Neural cell (in vitro differentiated cells): ENCODE data around the gene TTC9. TPM values are rescaled to one million over a fixed set of nuclear protein-coding genes. Genes with fewer than 3 reads are reported as not detected.

Experiments
- H2AFZ ChIP-seq: fragments of 200-600, 300-800 bp; sonication (generic), shearing (Covaris generic); 2 replicates; pipeline ENCODE4 v1.6.0; 2014; ENCODE audit warnings: low read depth, mild to moderate bottlenecking, antibody characterized with exemption, low read length, moderate library complexity
- H3F3A ChIP-seq: fragments of 200-600 bp; shearing (Covaris generic); 2 replicates; pipeline ENCODE4 v1.6.1; 2016; ENCODE audit warnings: mild to moderate bottlenecking, moderate library complexity, mixed read lengths, antibody characterized with exemption, low read length; ENCODE audit not compliant: insufficient read depth, poor library complexity, severe bottlenecking
- H3K27ac ChIP-seq: fragments of 200-600, 300-800 bp; sonication (generic), shearing (Covaris generic); 2 replicates; pipeline ENCODE4 v1.5.1; 2014; ENCODE audit warnings: mild to moderate bottlenecking, low read length, moderate library complexity
- H3K27me3 ChIP-seq: fragments of 300-800, 200-600 bp; sonication (generic), shearing (Covaris generic); 2 replicates; pipeline ENCODE4 v1.6.0; 2014; ENCODE audit warnings: mild to moderate bottlenecking, low read depth, low read length, moderate library complexity; ENCODE audit not compliant: insufficient read depth
- H3K36me3 ChIP-seq: fragments of 300-800, 200-600 bp; sonication (generic), shearing (Covaris generic); 2 replicates; pipeline ENCODE4 v1.5.1; 2014; ENCODE audit warnings: mild to moderate bottlenecking, antibody characterized with exemption, low read length, moderate library complexity; ENCODE audit not compliant: insufficient read depth
- H3K4me2 ChIP-seq: fragments of 300-800, 200-600 bp; sonication (generic), shearing (Covaris generic); 2 replicates; pipeline ENCODE4 v1.6.0; 2014; ENCODE audit warnings: mild to moderate bottlenecking, low read length
- H3K4me3 ChIP-seq: fragments of 300-800, 200-600 bp; sonication (generic), shearing (Covaris generic); 2 replicates; pipeline ENCODE4 v1.5.1; 2014; ENCODE audit warnings: mild to moderate bottlenecking, low read length, moderate library complexity
- H3K79me2 ChIP-seq: fragments of 200-600 bp; shearing (Covaris generic); replicated peaks from 2 replicates; pipeline ENCODE4 v1.6.0; 2014; ENCODE audit warnings: mild to moderate bottlenecking, low read length, moderate library complexity; ENCODE audit not compliant: insufficient read depth
- H3K9ac ChIP-seq: fragments of 300-800, 200-600 bp; sonication (generic), shearing (Covaris generic); 2 replicates; pipeline ENCODE4 v1.6.1; 2016; ENCODE audit warnings: mild to moderate bottlenecking, low read length, mixed read lengths
- H3K9me2 ChIP-seq: fragments of 200-600 bp; shearing (Covaris generic); 2 replicates; pipeline ENCODE4 v1.6.1; 2016; ENCODE audit warnings: mild to moderate bottlenecking, low read length, mixed read lengths; ENCODE audit not compliant: insufficient read depth
- H3K9me3 ChIP-seq: fragments of 200-600, 300-800 bp; sonication (generic), shearing (Covaris generic); 2 replicates; pipeline ENCODE4 v1.6.1; 2016; ENCODE audit warnings: mild to moderate bottlenecking, mixed run types, low read length, moderate library complexity, mixed read lengths
- H4K20me1 ChIP-seq: fragments of 200-600 bp; shearing (Covaris generic); 2 replicates; pipeline ENCODE4 v1.6.1; 2016; ENCODE audit warnings: mild to moderate bottlenecking, mixed run types; ENCODE audit not compliant: insufficient read depth
- CTCF ChIP-seq: fragments of 450-650 bp; IDR thresholded peaks from 2 replicates; pipeline ENCODE4 v1.5.1; 2014; ENCODE audit warnings: antibody characterized with exemption, mild to moderate bottlenecking, moderate library complexity; ENCODE audit not compliant: poor library complexity, severe bottlenecking
- EP300 ChIP-seq: fragments of 450-650 bp; conservative IDR thresholded peaks from 2 replicates; pipeline ENCODE4 v1.6.1; 2014; ENCODE audit warnings: antibody characterized with exemption, mild to moderate bottlenecking, moderate library complexity; ENCODE audit not compliant: poor library complexity, severe bottlenecking
- EZH2 ChIP-seq: fragments of 200-600, 300-800 bp; shearing (Covaris generic), sonication (generic); IDR thresholded peaks from 2 replicates; pipeline ENCODE4 v1.6.1; 2014; ENCODE audit warnings: antibody characterized with exemption, low read length, borderline replicate concordance, mild to moderate bottlenecking; ENCODE audit not compliant: insufficient read depth, poor library complexity, severe bottlenecking
- MXI1 ChIP-seq: fragments of 450-650 bp; conservative IDR thresholded peaks from 2 replicates; pipeline ENCODE4 v1.6.1; 2014; ENCODE audit warnings: antibody characterized with exemption, mild to moderate bottlenecking; ENCODE audit not compliant: poor library complexity, severe bottlenecking
- POLR2AphosphoS5 ChIP-seq: IDR thresholded peaks from 2 replicates; pipeline ENCODE4 v1.6.1; 2012
- RAD21 ChIP-seq: fragments of 450-650 bp; conservative IDR thresholded peaks from 2 replicates; pipeline ENCODE4 v1.6.1; 2014; ENCODE audit warnings: antibody characterized with exemption, mild to moderate bottlenecking, moderate library complexity
- REST ChIP-seq: IDR thresholded peaks from 2 replicates; pipeline ENCODE4 v1.6.1; 2012; ENCODE audit warnings: borderline replicate concordance
- SMC3 ChIP-seq: fragments of 450-650 bp; conservative IDR thresholded peaks from 2 replicates; pipeline ENCODE4 v1.6.1; 2014; ENCODE audit warnings: antibody characterized with exemption, mild to moderate bottlenecking, moderate library complexity; ENCODE audit not compliant: poor library complexity
- TAF1 ChIP-seq: IDR thresholded peaks from 2 replicates; pipeline ENCODE4 v1.6.1; 2012; ENCODE audit warnings: low read depth
- polyA plus RNA-seq: library from polyadenylated mRNA; depleted of rRNA; stranded (reverse); fragments of >200 nt; gene quantifications from 2 replicates; pipeline ENCODE4 v1.2.3, GENCODE V29; 2014

The TTC9 gene
- polyA plus RNA-seq, 1 donor from 2014 or later: 11.1 TPM

- Histone ChIP-seq H3K4me3 (no peak overlapping the region), H3K27ac (no peak overlapping the region), H3K4me2 (no peak overlapping the region), H3K36me3 (no peaks in the 10 kb centered on the region), H2AFZ (no peak overlapping the region), H3K9me3 (no peaks in the 10 kb centered on the region), H3K79me2 (peaks cover 18% of the 10 kb centered on the region), H3K9me2 (no peaks in the 10 kb centered on the region), H3K9ac (no peak overlapping the region), H3K27me3 (no peaks in the 10 kb centered on the region), H3F3A (no peaks in the 10 kb centered on the region), H4K20me1 (peaks cover 3% of the 10 kb centered on the region)
- TF ChIP-seq REST: no peak
- TF ChIP-seq TAF1: no peak
- no peak for TF ChIP-seq POLR2AphosphoS5
- TF ChIP-seq EZH2: no peak
- TF ChIP-seq RAD21: no peak
- no peak for TF ChIP-seq SMC3
- no peak for TF ChIP-seq CTCF
- no peak for TF ChIP-seq MXI1
- TF ChIP-seq EP300: no peak
Measured at GRCh38 chr14:70654632-70655031, 12.9 kb downstream of the TTC9 start.

- Histone ChIP-seq H3K36me3 (no peaks in the 10 kb centered on the region), H3K27me3 (no peaks in the 10 kb centered on the region), H3K4me2 (no peak overlapping the region), H3K4me3 (no peak overlapping the region), H3K9ac (no peak overlapping the region), H3K9me3 (no peaks in the 10 kb centered on the region), H4K20me1 (peaks cover 3% of the 10 kb centered on the region), H3K9me2 (no peaks in the 10 kb centered on the region), H3K79me2 (peaks cover 15% of the 10 kb centered on the region), H3F3A (no peaks in the 10 kb centered on the region), H3K27ac (no peak overlapping the region), H2AFZ (no peak overlapping the region)
- TF ChIP-seq REST (no peak), CTCF (no peak), SMC3 (no peak), POLR2AphosphoS5 (no peak), EZH2 (no peak)
Measured at GRCh38 chr14:70655110-70655826, 13.6 kb downstream of the TTC9 start.
